ENCODE results near the gene CLEC12A. TPM values are rescaled to one million over a fixed set of nuclear protein-coding genes. Genes with fewer than 3 reads are reported as not detected.

Gene CLEC12A
- not detected in 2 replicates for total RNA-seq

GRCh38 chr12:9971181-9971580, at the start of gene CLEC12A:
CLEC12A (plus strand) TSS chr12:9971409; CDS start chr12:9971597, 188 bp downstream.

DNA sequence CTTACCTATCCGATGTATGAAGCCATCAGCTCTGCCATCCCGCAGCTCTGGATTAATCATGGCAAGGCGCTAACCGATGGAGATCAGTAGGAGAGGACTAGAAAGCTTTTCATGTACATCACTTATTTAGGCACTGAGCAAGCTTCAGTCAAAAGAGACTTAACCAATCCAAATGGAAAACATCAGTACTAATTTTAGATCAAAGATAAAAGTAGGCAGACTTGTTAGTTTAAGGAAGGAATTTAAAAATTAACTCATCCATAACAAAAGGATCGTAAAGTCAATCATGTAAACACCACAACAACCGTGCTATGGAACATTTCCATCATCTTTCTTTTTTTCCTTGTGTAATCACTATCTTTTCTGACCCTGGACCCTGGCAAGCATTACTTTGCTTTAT, 38.9 kb upstream of the CLEC12A start, which contains the start of gene CLEC2A:
TSS of gene CLEC2A (minus strand) at position 101 of the 400 bp plus-strand sequence. CDS start at position 60, 41 bp downstream.

DNA sequence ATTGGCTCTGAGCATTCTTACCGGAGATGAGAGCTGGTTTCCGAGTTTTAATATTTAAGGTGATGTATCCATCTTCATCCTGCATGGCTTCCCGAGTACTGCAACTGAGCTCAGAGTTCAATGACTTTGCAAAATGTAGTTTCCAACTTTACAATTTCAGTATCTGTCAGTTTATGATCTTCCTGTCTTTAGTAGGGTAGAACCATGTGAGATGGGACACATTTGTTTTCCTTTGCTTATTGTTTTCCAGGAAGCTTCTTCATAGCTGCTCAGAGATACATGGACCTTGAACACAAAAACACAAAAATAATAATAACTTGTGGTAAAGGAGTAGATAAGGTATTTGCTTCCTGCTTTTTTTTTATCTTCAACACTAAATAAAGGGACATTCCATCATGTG, 27.8 kb downstream of the CLEC12A start, which contains the start of gene CLEC1B:
TSS of gene CLEC1B (minus strand) at position 106 of the 400 bp plus-strand sequence. CDS start at position 85, 21 bp downstream.

DNA sequence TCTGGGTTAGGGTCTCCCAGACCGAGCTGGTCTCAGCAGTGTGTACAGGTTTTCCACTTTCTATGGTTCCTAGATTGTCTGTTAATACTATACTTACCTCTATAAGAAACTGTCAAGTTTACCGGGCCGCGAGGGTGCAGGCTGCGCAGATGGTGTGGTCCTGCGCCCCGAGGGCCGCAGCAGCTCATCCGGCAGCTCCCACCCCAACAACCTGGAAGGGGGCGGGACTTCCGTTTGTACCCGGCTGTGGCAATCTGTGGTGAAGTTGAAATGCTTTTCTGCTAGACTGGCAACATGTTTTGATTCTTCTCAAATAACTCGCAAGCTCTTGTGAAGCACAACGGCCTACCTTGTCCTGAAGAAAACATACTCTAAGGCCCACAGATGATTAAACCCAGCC, 59.2 kb downstream of the CLEC12A start, which contains the start of gene CLEC9A:
TSS of gene CLEC9A (plus strand) at position 237 of the 400 bp plus-strand sequence. CDS start 22,006 bp downstream, outside the sequence.

Other genes with a start within 250 kb of the CLEC12A start
- gene CLECL1, start 238.3 kb upstream of the CLEC12A start, total RNA-seq: not detected in 2 replicates
- gene CD69, start 210.5 kb upstream of the CLEC12A start, total RNA-seq: not detected in 2 replicates
- gene KLRF1, start 143.9 kb upstream of the CLEC12A start, total RNA-seq: 0.15 TPM in 1 of 2 replicates, not detected in the other
- 14.2 and 19.3 TPM in 2 replicates for gene CLEC2B, start 102.1 kb upstream of the CLEC12A start, total RNA-seq
- not detected in 2 replicates for gene KLRF2, start 89.9 kb upstream of the CLEC12A start, total RNA-seq
- gene CLEC2A, start 39.0 kb upstream of the CLEC12A start, total RNA-seq: not detected in 2 replicates
- not detected in 2 replicates for gene CLEC1B, start 27.7 kb downstream of the CLEC12A start, total RNA-seq
- gene CLEC12B, start 39.2 kb downstream of the CLEC12A start, total RNA-seq: 0.17 TPM in 1 of 2 replicates, not detected in the other
- gene CLEC9A, start 59.3 kb downstream of the CLEC12A start, total RNA-seq: not detected in 2 replicates
- gene CLEC1A, start 127.6 kb downstream of the CLEC12A start, total RNA-seq: not detected in 2 replicates
- not detected in 2 replicates for gene CLEC7A, start 158.8 kb downstream of the CLEC12A start, total RNA-seq
- gene OLR1, start 200.7 kb downstream of the CLEC12A start, total RNA-seq: under 0.01 TPM in 1 of 2 replicates, not detected in the other
- under 0.01 TPM in 1 of 2 replicates, not detected in the other for gene TMEM52B, start 207.6 kb downstream of the CLEC12A start, total RNA-seq
- gene GABARAPL1, start 241.5 kb downstream of the CLEC12A start, total RNA-seq: 51.6 and 116 TPM in 2 replicates